Measurements from ENCODE around the gene APPBP2. TPM values are rescaled to one million over a fixed set of nuclear protein-coding genes. Genes with fewer than 3 reads are reported as not detected.
"Not testable (repeated sequence)": the region's sequence is repeated elsewhere in the genome, so short reads cannot be mapped to it uniquely, and the experiment has no call there.

APPBP2 gene
- total RNA-seq, 1 donor from 2014 or later: 36.7 TPM

GRCh38 chr17:60493847-60494321 is 32.2 kb downstream of the APPBP2 start:
- no peak for DNase-seq

- DNase-seq: no peak
Observed at GRCh38 chr17:60491771-60492170, 34.3 kb downstream of the APPBP2 start.

GRCh38 chr17:60490594-60490993 is 35.4 kb downstream of the APPBP2 start:
- DNase-seq: not testable (repeated sequence)

GRCh38 chr17:60481604-60482003 is 44.4 kb downstream of the APPBP2 start:
- DNase-seq: no peak

- DNase-seq: no peak
Observed at GRCh38 chr17:60473788-60474187, 52.3 kb downstream of the APPBP2 start.

GRCh38 chr17:60472449-60472848 is 53.6 kb downstream of the APPBP2 start:
- no peak for DNase-seq

- DNase-seq: no peak
Observed at GRCh38 chr17:60471451-60471850, 54.6 kb downstream of the APPBP2 start.

- peak; percentile 22 for DNase-seq
Observed at GRCh38 chr17:60468371-60468770, 57.7 kb downstream of the APPBP2 start.

GRCh38 chr17:60464343-60464742 is 61.7 kb downstream of the APPBP2 start:
- DNase-seq: no peak

- no peak for DNase-seq
Observed at GRCh38 chr17:60463157-60463835, 62.7 kb downstream of the APPBP2 start.

- DNase-seq: no peak
Observed at GRCh38 chr17:60461584-60461983, 64.5 kb downstream of the APPBP2 start.

- DNase-seq: no peak
Observed at GRCh38 chr17:60457148-60457547, 68.9 kb downstream of the APPBP2 start.

- DNase-seq: no peak
Observed at GRCh38 chr17:60455378-60455777, 70.7 kb downstream of the APPBP2 start.

GRCh38 chr17:60451965-60452364 is 74.1 kb downstream of the APPBP2 start:
- no peak for DNase-seq

GRCh38 chr17:60451071-60451470 is 75.0 kb downstream of the APPBP2 start:
- DNase-seq: no peak

- DNase-seq: no peak
Observed at GRCh38 chr17:60447375-60447774, 78.7 kb downstream of the APPBP2 start.

- DNase-seq: no peak
Observed at GRCh38 chr17:60445144-60445543, 80.9 kb downstream of the APPBP2 start.

- no peak for DNase-seq
Observed at GRCh38 chr17:60443713-60444112, 82.3 kb downstream of the APPBP2 start.

GRCh38 chr17:60442271-60443173 is 83.5 kb downstream of the APPBP2 start:
- DNase-seq: peak; percentile 96

- DNase-seq: no peak
Observed at GRCh38 chr17:60439501-60439900, 86.5 kb downstream of the APPBP2 start.

- DNase-seq: no peak
Observed at GRCh38 chr17:60436676-60437075, 89.4 kb downstream of the APPBP2 start.

GRCh38 chr17:60435244-60436167 is 90.5 kb downstream of the APPBP2 start:
- DNase-seq: peak; percentile 87

Data from skin of body (tissue), 2 donors.